Common myeloid progenitor, CD34-positive (primary cell): ENCODE measurements around the gene ABHD1.
"Not testable (repeated sequence)": the region's sequence is repeated elsewhere in the genome, so short reads cannot be mapped to it uniquely, and the experiment has no call there.

ENCODE experiments used
- CTCF ChIA-PET: fragments of 350-600 bp; sonication (Branson Sonifier 250); formaldehyde crosslinking; loops from one replicate; lab custom pipeline; 2021; ENCODE audit warnings: antibody characterized with exemption; lab: Charles Lee
- POLR2A ChIA-PET: fragments of 350-600 bp; sonication (Branson Sonifier 250); formaldehyde crosslinking; loops from one replicate; lab custom pipeline; 2021; ENCODE audit warnings: antibody characterized with exemption; lab: Charles Lee
- DNase-seq, 3 donors: peaks; one replicate each; pipeline versions ENCODE4 v3.0.0 to v3.0.0-alpha.2; 2013
- H3K27ac ChIP-seq, 2 experiments: 1 replicate in 1 of 2; 2 replicates in 1 of 2; pipeline ENCODE4 v1.7.0; 2013; ENCODE audit warnings: inconsistent platforms in 2 of 2, low read length in 2 of 2, mild to moderate bottlenecking in 2 of 2, low read depth in 1 of 2, moderate library complexity in 1 of 2; ENCODE audit not compliant: severe bottlenecking in 2 of 2, insufficient read depth in 1 of 2, poor library complexity in 1 of 2
- H3K27me3 ChIP-seq, 5 experiments: replicated peaks in 2 of 5; 1 replicate in 3 of 5; 2 replicates in 2 of 5; pipeline versions ENCODE4 v1.6.1 to v1.7.0; 2013; ENCODE audit warnings: low read length in 4 of 5, mild to moderate bottlenecking in 2 of 5, moderate library complexity in 2 of 5, inconsistent platforms in 1 of 5; ENCODE audit not compliant: insufficient read depth in 5 of 5, control insufficient read depth in 4 of 5
- H3K36me3 ChIP-seq, 4 experiments: 1 replicate in 2 of 4; 2 replicates in 2 of 4; pipeline versions ENCODE4 v1.6.1 to v1.7.0; 2013; ENCODE audit warnings: low read length in 3 of 4, control low read depth in 1 of 4, mild to moderate bottlenecking in 1 of 4; ENCODE audit not compliant: control insufficient read depth in 4 of 4, insufficient read depth in 4 of 4
- H3K4me1 ChIP-seq, 4 experiments: 1 replicate in 3 of 4; 2 replicates in 1 of 4; pipeline versions ENCODE4 v1.6.1 to v1.7.1; 2013; ENCODE audit warnings: low read length in 3 of 4, mild to moderate bottlenecking in 3 of 4, control low read depth in 1 of 4, inconsistent platforms in 1 of 4, moderate library complexity in 1 of 4; ENCODE audit not compliant: control insufficient read depth in 4 of 4, insufficient read depth in 4 of 4; ENCODE audit errors: control extremely low read depth in 1 of 4
- H3K4me3 ChIP-seq, 7 experiments: 1 replicate in 4 of 7; 2 replicates in 3 of 7; pipeline versions ENCODE4 v1.5.1 to v1.7.0; 2013; ENCODE audit warnings: mild to moderate bottlenecking in 7 of 7, low read length in 6 of 7, moderate library complexity in 6 of 7, inconsistent platforms in 2 of 7, low read depth in 2 of 7, control low read depth in 1 of 7; ENCODE audit not compliant: insufficient read depth in 4 of 7, control insufficient read depth in 1 of 7; ENCODE audit errors: extremely low read depth in 1 of 7
- H3K9me3 ChIP-seq, 5 experiments: 1 replicate in 4 of 5; 2 replicates in 1 of 5; pipeline versions ENCODE4 v1.6.1 to v1.7.1; 2013; ENCODE audit warnings: low read length in 4 of 5, mild to moderate bottlenecking in 2 of 5, inconsistent platforms in 1 of 5, low read depth in 1 of 5, moderate library complexity in 1 of 5; ENCODE audit not compliant: control insufficient read depth in 4 of 5, insufficient read depth in 2 of 5; ENCODE audit errors: control extremely low read depth in 1 of 5
- WGBS: methylation state at CpG from one replicate; pipeline ENCODE4 v1.1.5; 2013; ENCODE audit not compliant: insufficient coverage; 5-methylcytosine and 5-hydroxymethylcytosine counted together

Gene ABHD1

GRCh38 chr2:27174638-27175037 lies 51.0 kb downstream of the ABHD1 start:
- Histone ChIP-seq H3K27ac (no peak overlapping the region), H3K36me3 (no peaks in the 10 kb centered on the region), H3K9me3 (no peaks in the 10 kb centered on the region), H3K27me3 (peaks cover 0 to 11% (median 0%) of the 10 kb centered on the region in 5 experiments), H3K4me3 (no peak overlapping the region), H3K4me1 (peaks cover 0 to 6% (median 2%) of the 10 kb centered on the region in 4 experiments)
- 96% methylated on average over 6 of the region's 6 CpGs for WGBS
- POLR2A ChIA-PET, result interaction anchor here (0.6 kb wide), 1 partner anchor 101 kb away, joined by 3 read pairs; the partner anchor contains the start of gene DNAJC5G
- CTCF ChIA-PET, result interaction anchor here (1.2 to 3.0 kb wide), 3 partner anchors 9 to 90 kb away, joined by 3 to 14 read pairs (median 8); no protein-coding TSS in a partner anchor
- no peak for DNase-seq

- H3K4me3 ChIP-seq, result no peak overlapping the region
- H3K36me3 ChIP-seq, result no peaks in the 10 kb centered on the region
- H3K4me1 ChIP-seq, result peaks cover 0 to 2% (median 0%) of the 10 kb centered on the region in 4 experiments
- H3K9me3 ChIP-seq, result no peaks in the 10 kb centered on the region
- 81% methylated on average over 2 of the region's 8 CpGs for WGBS
- peaks cover 0 to 11% (median 0%) of the 10 kb centered on the region in 5 experiments for H3K27me3 ChIP-seq
- no peak overlapping the region for H3K27ac ChIP-seq
- no peak for DNase-seq
- ChIA-PET POLR2A (no interaction called here), CTCF (interaction anchor here (1.2 to 3.0 kb wide), 3 partner anchors 9 to 90 kb away, joined by 3 to 14 read pairs (median 8); no protein-coding TSS in a partner anchor)
These were observed 51.7 kb downstream of the ABHD1 start for GRCh38 chr2:27175330-27175729.

DNA sequence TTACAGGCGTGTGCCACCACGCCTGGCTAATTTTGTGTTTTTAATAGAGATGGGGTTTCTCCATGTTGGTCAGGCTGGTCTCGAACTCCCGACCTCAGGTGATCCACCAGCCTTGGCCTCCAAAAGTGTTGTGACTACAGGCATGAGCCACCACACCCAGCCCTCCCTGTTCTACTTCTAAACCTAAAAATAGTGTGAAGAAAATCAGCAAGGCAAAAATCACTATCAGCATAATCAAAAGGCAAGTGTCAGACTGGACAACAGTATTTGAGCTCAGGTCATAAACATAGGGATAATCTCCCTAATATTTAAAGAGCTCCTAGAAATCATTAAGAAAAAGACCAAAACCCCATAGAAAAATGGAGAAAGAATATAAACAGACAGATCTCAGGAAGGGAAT lies 52.2 kb downstream of the ABHD1 start:
- DNase-seq, H3K4me1 ChIP-seq, H3K27me3 ChIP-seq, H3K27ac ChIP-seq, H3K9me3 ChIP-seq, H3K36me3 ChIP-seq, POLR2A ChIA-PET, H3K4me3 ChIP-seq: not testable (repeated sequence)
- WGBS, result 80% methylated on average over 2 of the region's 4 CpGs
- CTCF ChIA-PET, result interaction anchor here (1.2 to 3.0 kb wide), 3 partner anchors 10 to 89 kb away, joined by 3 to 14 read pairs (median 8); no protein-coding TSS in a partner anchor

- no peak for DNase-seq
- no peak overlapping the region for H3K4me3 ChIP-seq
- H3K9me3 ChIP-seq, result no peaks in the 10 kb centered on the region
- CTCF ChIA-PET, result interaction anchor here (0.6 to 1.2 kb wide), 4 partner anchors 15 to 82 kb away, joined by 3 to 4 read pairs (median 3); no protein-coding TSS in a partner anchor
- H3K27me3 ChIP-seq, result peaks cover 0 to 9% (median 0%) of the 10 kb centered on the region in 5 experiments
- H3K36me3 ChIP-seq, result no peaks in the 10 kb centered on the region
- H3K4me1 ChIP-seq, result no peaks in the 10 kb centered on the region
- POLR2A ChIA-PET, result no interaction called here
- H3K27ac ChIP-seq, result no peak overlapping the region
- WGBS, result 88% methylated on average over 11 of the region's 15 CpGs
These were observed 54.1 kb downstream of the ABHD1 start for GRCh38 chr2:27177441-27178351.

GRCh38 chr2:27178469-27178868 lies 54.9 kb downstream of the ABHD1 start:
- no peak overlapping the region for H3K4me3 ChIP-seq
- no CpG with 5 or more reads among the region's 3 CpGs for WGBS
- H3K4me1 ChIP-seq, result peaks cover 0 to under 1% (median 0%) of the 10 kb centered on the region in 4 experiments
- H3K27me3 ChIP-seq, result peaks cover 0 to 5% (median 0%) of the 10 kb centered on the region in 5 experiments
- H3K9me3 ChIP-seq, result no peaks in the 10 kb centered on the region
- ChIA-PET POLR2A (no interaction called here), CTCF (interaction anchor here (0.9 to 1.0 kb wide), 2 partner anchors 19 to 82 kb away, joined by 3 read pairs; no protein-coding TSS in a partner anchor)
- H3K27ac ChIP-seq, result no peak overlapping the region
- DNase-seq, result no peak
- no peaks in the 10 kb centered on the region for H3K36me3 ChIP-seq

- Histone ChIP-seq H3K9me3 (no peaks in the 10 kb centered on the region), H3K27ac (no peak overlapping the region), H3K27me3 (peaks cover 0 to 1% (median 0%) of the 10 kb centered on the region in 5 experiments), H3K36me3 (no peaks in the 10 kb centered on the region), H3K4me1 (peaks cover 0 to 3% (median 0%) of the 10 kb centered on the region in 4 experiments), H3K4me3 (no peak overlapping the region)
- CTCF ChIA-PET, result interaction anchor here (1.0 kb wide), 2 partner anchors 18 to 20 kb away, joined by 3 read pairs; no protein-coding TSS in a partner anchor
- POLR2A ChIA-PET, result no interaction called here
- 100% methylated on average over 2 of the region's 3 CpGs for WGBS
- no peak for DNase-seq
These were observed 55.9 kb downstream of the ABHD1 start for GRCh38 chr2:27179344-27180000.
